BJ (cell line): ENCODE results near the gene GPATCH4. TPM values are rescaled to one million over a fixed set of nuclear protein-coding genes. Genes with fewer than 3 reads are reported as not detected.

Source experiments
- CTCF ChIA-PET: fragments of 350-600 bp; formaldehyde crosslinking; extraction: SDS; loops from one replicate; lab custom pipeline; 2021; ENCODE audit warnings: antibody characterized with exemption, inconsistent platforms; lab: Yijun Ruan, JAX
- POLR2A ChIA-PET: fragments of 300-600 bp; sonication (Branson Sonifier 250); formaldehyde crosslinking; extraction: SDS; loops from one replicate; lab custom pipeline; 2021; ENCODE audit warnings: antibody characterized with exemption; lab: Charles Lee
- DNase-seq: peaks from one replicate; pipeline ENCODE4 v3.0.0-alpha.2; 2011; ENCODE audit warnings: low read depth
- H3K27me3 ChIP-seq: 2 replicates; pipeline ENCODE4 v1.6.0; 2011; ENCODE audit warnings: low read length; ENCODE audit not compliant: control insufficient read depth, insufficient read depth
- H3K36me3 ChIP-seq: 2 replicates; pipeline ENCODE4 v1.5.1; 2011; ENCODE audit warnings: low read length; ENCODE audit not compliant: control insufficient read depth, insufficient read depth
- H3K4me3 ChIP-seq: 2 replicates; pipeline ENCODE4 v1.5.1; 2011; ENCODE audit warnings: low read depth, mild to moderate bottlenecking, control low read depth, low read length
- CTCF ChIP-seq: IDR thresholded peaks from 2 replicates; pipeline ENCODE4 v1.5.1; 2011; ENCODE audit warnings: low read depth, mild to moderate bottlenecking, control low read depth, inconsistent platforms, low read length, moderate library complexity; ENCODE audit not compliant: insufficient read depth
- polyA plus RNA-seq: library from polyadenylated mRNA; depleted of rRNA; stranded (reverse); fragments of >200 nt; gene quantifications from 2 replicates; pipeline ENCODE4 v1.2.3, GENCODE V29; 2011

Gene GPATCH4
- polyA plus RNA-seq, 1 experiment, result 21.2 TPM

GRCh38 chr1:156623946-156624813 lies 22.9 kb upstream of the GPATCH4 start:
- TF ChIP-seq CTCF, result peak; percentile 54
- H3K4me3 ChIP-seq, result peak overlapping the region; percentile 22
- ChIA-PET POLR2A (no interaction called here), CTCF (interaction anchor here (0.5 to 15.6 kb wide), 25 partner anchors 9 to 261 kb away, joined by 3 to 257 read pairs (median 6); partner anchors contain the start of genes BCAN, INSRR, NAXE and NES)
- no peaks in the 10 kb centered on the region for H3K36me3 ChIP-seq
- peaks cover 39% of the 10 kb centered on the region for H3K27me3 ChIP-seq
- DNase-seq, result no peak

GRCh38 chr1:156622581-156623297 lies 21.5 kb upstream of the GPATCH4 start:
- CTCF ChIA-PET, result interaction anchor here (0.6 to 15.6 kb wide), 10 partner anchors 11 to 244 kb away, joined by 3 to 257 read pairs (median 4); partner anchors contain the start of genes BCAN and NES
- POLR2A ChIA-PET, result no interaction called here
- peaks cover 42% of the 10 kb centered on the region for H3K27me3 ChIP-seq

GRCh38 chr1:156619582-156619955 lies 18.3 kb upstream of the GPATCH4 start:
- ChIA-PET CTCF (interaction anchor here (0.5 to 15.6 kb wide), 9 partner anchors 8 to 233 kb away, joined by 3 to 257 read pairs (median 3); partner anchors contain the start of gene NES), POLR2A (no interaction called here)
- DNase-seq, result no peak
- Histone ChIP-seq H3K4me3 (no peak overlapping the region), H3K36me3 (no peaks in the 10 kb centered on the region), H3K27me3 (peaks cover 39% of the 10 kb centered on the region)
- no peak for TF ChIP-seq CTCF

More at GRCh38 chr1:156622581-156623297, 21.5 kb upstream of the GPATCH4 start:
- DNase-seq, result no peak
- TF ChIP-seq CTCF, result no peak
- Histone ChIP-seq H3K36me3 (no peaks in the 10 kb centered on the region), H3K4me3 (no peak overlapping the region)

- DNase-seq, result no peak
- H3K27me3 ChIP-seq, result peaks cover 37% of the 10 kb centered on the region
- H3K36me3 ChIP-seq, result no peaks in the 10 kb centered on the region
- ChIA-PET POLR2A (no interaction called here), CTCF (interaction anchor here (0.5 to 15.6 kb wide), 9 partner anchors 8 to 713 kb away, joined by 3 to 257 read pairs (median 3); partner anchors contain the start of gene NES)
- TF ChIP-seq CTCF, result peak; percentile 54
- H3K4me3 ChIP-seq, result no peak within 1 kb of the TSS
These were observed 17.7 kb upstream of the GPATCH4 start, which contains the start of gene HAPLN2 for GRCh38 chr1:156618853-156619581. Gene HAPLN2 (plus strand): TSS chr1:156619415. CDS start chr1:156623491, 4,076 bp downstream.
